Inflammatory macrophage (primary cell): ENCODE results near the gene FKBP7.
"Not testable (repeated sequence)": the region's sequence is repeated elsewhere in the genome, so short reads cannot be mapped to it uniquely, and the experiment has no call there.

ENCODE experiments used
- DNase-seq, 2 donors: peaks; one replicate each; pipeline ENCODE4 v3.0.0-alpha.2; 2020 to 2022
- total RNA-seq, 18 experiments: gene quantifications; one replicate each; lab custom pipeline; 2026; ENCODE audit warnings: mixed read lengths in 6 of 18, inconsistent platforms in 2 of 18; lab: John Stamatoyannopoulos, UW

FKBP7 gene, protein sequence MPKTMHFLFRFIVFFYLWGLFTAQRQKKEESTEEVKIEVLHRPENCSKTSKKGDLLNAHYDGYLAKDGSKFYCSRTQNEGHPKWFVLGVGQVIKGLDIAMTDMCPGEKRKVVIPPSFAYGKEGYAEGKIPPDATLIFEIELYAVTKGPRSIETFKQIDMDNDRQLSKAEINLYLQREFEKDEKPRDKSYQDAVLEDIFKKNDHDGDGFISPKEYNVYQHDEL
- total RNA-seq, result 0.65 to 3.6 (median 2.0) reads per million in 18 experiments

DNA sequence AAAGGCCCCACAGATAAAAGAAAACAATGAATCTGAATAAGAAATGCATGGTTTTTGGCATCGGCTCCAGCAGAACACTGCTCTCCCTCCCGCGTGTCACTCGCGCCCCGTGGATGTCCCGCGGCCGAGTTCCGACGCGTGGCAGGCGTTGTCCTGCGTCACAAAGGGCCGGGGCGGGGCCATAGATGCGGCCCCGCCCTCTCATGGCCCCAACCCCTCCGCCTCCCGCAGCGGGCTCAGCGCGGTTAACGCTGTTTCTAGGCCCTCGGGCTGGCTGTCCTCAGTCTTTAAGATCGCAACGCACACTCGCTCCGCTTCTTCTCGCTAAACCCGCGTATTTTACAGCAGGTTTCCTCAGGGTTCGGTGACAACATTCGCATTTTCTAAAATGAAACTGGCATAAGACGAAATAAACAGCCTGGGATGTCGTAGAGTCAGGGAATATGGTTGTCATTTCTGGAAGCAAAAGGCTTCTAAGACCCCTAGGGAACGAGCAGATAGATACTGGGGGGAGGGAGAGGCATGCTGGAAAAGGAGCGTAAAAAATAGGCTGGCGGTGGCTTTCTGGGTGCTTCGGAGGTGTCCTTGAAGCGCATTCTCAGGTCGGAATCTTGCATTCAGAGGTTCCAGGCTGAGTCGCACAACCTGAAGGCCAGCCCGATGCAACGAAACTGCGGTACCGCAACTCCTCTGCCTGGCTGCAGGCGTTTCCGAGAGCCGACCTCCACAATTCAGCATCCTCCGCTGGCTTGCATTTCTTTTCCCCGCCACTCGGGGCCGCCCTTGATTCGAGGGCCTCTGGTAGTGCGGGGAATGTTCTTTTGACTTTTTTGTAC is at the start of gene FKBP7:
Gene FKBP7 (minus strand): TSS at position 162 of the 836 bp plus-strand sequence. CDS start 101 bp downstream, at position 61.
- peak; percentile 79 to 88 for DNase-seq

DNA sequence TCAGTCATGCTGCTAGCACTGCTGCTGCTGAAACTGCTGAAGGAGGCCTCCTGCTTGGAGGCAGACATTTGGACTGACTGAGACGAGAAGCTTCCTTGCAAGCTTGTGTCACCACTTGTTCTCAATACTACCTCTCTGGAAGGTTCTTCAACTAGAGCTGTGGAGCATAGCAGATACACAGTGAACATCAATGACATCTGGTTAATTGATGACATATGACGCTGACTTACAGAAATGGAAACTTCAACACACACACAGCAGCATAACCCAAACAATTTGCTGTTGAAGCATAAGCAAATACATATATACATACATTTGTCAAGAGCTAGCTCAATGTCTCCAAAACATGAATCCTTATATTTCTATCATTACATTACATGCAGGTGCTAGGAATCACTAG is 49.2 kb upstream of the FKBP7 start:
- no peak for DNase-seq

DNA sequence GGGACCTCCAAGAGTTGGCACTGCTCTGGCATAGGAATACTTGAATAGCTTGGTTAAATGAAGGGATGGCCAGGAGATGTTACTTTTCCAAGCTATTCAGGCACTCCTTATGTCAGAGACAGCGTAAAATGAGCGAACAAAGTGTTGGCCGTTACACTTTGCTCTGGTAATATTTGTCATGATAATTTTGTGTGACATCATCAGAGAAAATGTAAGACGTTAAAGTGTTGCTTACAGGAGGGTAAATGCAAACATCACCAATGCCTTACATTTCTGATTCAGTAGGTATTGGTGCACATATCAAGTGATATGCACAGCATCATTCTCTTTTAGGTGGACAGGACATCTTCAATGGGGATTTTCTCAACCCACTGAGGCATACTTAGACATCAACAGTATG is 47.9 kb upstream of the FKBP7 start:
- DNase-seq, result no peak

DNA sequence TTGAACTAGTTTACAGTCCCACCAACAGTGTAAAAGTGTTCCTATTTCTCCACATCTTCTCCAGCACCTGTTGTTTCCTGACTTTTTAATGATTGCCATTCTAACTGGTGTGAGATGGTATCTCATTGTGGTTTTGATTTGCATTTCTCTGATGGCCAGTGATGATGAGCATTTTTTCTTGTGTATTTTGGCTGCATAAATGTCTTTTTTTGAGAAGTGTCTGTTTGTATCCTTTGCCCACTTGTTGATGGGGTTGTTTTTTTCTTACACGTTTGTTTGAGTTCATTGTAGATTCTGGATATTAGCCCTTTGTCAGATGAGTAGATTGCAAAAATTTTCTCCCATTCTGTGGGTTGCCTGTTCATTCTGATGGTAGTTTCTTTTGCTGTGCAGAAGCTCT is 47.1 kb upstream of the FKBP7 start:
- not testable (repeated sequence) for DNase-seq

DNA sequence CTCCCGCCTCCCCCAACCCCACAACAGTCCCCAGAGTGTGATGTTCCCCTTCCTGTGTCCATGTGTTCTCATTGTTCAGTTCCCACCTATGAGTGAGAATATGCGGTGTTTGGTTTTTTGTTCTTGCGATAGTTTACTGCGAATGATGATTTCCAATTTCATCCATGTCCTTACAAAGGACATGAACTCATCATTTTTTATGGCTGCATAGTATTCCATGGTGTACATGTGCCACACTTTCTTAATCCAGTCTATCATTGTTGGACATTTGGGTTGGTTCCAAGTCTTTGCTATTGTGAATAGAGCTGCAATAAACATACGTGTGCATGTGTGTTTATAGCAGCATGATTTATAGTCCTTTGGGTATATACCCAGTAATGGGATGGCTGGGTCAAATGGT is 46.6 kb upstream of the FKBP7 start:
- DNase-seq, result not testable (repeated sequence)

DNA sequence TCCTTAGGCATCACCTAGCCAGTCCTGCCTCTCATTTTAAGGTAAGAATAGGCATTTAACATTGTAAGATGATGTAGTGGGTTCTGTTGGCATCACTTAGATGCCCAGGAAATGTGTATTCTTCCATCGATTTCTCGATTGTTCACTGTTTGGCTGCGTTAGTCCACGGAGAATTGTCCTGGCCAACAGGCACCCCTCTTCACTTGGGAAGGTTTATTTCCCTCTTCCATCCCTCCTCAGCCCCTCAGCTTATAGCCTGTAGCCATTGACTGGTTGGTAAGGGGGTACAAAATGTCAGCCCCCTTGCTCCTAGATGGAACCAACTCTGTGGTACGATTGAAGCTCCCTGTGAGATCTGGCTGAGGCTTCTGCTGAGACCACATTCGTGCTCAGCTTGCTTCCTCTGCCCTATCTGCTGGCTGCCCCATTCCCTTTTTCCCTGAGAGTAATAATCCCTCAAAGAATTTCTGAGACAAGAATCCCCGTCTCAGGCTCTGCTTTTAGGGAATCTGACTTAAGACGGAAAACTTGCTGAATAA is 45.3 kb upstream of the FKBP7 start:
- DNase-seq, result no peak

DNA sequence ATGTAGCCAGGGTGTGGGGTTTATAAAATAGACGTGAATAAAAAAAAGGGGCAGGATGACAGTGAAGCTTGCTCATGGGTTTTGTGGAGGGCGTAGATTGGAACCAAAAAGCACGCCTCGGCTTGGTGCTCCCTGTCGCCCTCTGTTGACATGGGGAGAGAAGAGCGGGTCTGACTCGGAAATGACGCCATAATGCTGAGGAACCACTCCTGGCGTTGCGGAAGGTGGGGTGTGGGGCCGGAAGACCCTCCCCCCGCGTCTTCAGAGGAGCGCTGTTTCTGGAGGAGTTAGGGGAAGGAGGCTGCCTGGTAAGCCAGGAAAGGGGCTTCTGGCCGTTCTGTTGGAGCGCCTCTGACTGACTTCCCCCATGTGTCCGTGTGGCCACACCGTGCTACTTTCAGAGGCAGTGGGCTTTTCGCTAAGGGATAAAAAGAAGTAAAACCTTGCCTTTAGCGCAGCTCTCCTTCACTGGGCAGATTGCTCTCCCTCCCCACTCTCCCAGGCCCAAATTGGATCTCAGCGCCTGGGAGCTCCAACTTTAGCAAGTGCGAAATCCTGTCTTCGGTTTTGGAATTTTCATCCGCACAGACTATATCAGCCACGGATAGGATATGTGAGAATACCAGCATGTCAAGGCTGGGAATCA is 44.7 kb upstream of the FKBP7 start:
- DNase-seq, result peak; percentile 82 to 83

DNA sequence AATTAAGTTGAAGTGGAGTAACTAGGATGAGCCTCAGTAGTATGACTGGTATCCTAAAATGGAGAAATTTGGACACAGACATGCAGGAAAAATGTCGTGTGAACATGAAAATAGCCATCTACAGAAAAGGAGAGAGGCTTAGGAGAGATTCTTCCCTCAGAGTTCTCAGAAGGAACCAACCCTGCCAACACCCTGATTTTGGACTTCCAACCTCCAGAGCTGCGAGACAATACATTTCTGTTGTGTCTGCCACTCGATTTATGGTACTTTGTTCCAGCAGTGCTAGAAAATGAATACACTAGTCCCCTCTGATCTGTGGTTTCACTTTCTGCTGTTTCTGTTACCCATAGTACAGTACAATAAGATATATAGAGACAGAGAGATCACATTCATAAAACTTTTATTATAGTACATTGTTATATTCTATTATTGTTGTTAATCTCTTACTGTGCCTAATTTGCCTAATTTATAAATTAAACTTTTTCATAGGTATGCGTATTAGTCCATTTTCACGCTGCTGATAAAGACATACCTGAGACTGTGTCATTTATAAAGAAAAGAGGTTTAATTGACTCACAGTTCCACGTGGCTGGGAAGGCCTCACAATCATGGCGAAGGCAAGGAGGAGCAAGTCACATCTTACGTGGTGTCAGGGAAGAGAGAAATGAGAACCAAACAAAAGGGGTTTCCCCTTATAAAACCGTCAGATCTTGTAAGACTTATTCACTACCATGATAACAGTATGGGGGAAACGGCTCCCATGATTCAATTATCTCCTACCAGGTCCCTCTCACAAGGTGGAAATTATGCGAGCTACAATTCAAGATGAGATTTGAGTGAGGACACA is 43.1 kb upstream of the FKBP7 start:
- DNase-seq, result no peak

DNA sequence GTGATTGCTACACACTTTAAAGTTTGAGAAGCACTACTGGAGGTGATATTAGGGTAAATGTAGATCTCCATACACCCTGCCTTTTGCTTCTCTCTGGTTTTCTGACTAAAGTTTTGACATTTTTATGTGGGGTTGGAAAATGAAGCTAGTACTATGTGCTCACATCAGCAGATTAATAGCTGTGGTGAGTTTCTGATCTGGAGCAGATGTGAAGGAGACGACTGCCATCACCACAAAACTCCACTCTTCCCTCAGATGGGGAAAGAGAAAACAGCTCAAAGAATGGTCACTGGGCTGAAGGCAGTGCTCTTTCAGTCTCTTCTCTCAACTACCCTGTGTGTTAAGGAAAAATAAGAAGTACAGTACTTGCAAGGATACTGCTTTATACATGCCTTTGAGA is 39.1 kb upstream of the FKBP7 start:
- no peak for DNase-seq

DNA sequence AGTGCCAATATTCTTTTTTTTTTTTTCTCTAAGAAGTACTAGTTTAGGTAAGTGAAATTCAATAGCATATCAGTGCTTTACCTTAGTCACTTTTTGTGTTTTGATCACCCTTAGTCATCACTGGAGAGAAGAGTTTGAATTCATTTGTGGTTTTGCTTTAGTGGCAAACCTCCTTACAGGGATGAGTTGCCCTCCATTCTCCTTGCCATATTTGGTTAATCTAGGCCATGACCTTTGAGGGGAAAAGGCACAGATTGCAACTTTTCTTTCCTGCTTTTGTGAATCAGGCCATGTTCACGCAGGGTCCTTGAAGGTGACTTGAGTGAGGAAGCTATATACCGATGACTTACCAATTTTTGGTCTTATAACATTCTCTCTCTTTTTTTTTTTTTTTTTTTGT is 36.3 kb upstream of the FKBP7 start:
- no peak for DNase-seq

DNA sequence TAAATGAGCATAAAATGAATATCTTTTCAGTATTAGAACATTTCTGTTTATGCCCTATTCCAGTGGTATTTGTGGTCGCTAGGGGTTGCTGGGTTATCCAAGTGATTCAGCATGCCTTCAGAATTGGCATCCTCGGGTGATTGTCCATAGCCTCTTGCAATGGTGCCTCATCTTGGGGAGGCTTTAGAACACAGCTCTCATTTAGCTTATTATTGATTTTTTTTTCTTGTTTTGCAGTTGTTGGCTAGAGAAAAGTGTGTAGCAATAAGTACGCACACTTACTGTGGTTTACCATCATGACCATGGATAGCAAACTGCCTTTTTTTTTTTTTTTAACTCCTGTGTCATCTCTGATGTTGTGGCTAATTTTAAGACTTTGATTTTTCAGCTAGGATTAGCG is 35.5 kb upstream of the FKBP7 start:
- DNase-seq, result no peak

DNA sequence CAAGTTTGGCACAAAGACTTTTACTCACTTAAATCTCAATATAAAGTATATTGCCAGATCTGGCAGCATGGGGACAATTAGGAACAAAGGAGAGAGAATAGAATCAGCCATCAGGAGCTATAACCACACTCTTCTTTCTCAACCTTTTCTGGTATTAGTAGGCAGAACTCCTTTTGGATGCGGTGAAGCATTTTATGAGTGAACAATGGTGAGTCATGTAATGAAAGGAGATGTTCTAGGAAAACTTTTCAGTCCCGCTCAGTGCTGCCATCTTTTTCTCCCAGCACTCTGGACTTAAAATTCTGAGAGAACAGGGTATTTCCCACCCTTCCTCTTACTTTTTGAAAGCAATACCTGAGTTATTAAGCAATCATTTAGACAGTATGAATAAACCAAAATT is 34.1 kb upstream of the FKBP7 start:
- DNase-seq, result no peak

DNA sequence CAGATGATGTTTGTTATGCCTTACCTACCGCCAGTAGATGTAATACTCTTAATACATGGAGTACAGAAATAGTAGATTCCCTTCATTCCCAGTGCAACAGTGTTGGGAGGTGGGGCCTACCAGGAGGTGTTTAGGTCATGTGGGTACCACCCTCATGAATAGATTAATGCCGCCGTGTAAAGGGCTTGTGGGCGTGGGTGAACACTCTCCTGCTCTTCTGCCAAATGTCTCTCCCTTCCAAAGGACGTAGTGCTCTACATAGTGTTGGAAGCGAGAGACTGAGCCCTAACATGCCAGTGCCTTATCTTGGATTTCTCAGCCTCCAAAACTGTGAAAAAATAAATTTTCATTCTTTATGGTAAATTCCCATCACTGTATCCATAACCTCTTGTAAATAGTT is 32.0 kb upstream of the FKBP7 start:
- DNase-seq, result no peak

DNA sequence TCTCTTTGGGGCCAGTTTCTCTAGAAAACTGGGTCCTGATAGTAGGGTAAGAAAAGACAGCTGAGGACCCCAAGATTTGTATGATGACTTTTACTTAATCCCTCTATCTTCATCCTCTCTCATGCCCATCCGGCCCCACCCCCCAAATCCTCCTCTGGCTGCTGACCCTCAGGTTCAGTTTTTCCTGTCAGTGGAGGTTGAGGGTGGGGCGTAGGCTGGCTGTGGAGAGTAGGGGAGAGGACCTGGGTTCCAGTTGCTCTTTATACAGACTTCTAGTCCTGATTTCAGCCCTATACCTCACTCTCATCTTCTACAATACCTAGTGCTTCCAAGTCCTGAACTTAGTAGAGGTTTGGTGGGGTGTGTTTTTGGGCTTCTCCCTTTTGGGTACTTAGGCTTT is 30.2 kb upstream of the FKBP7 start:
- no peak for DNase-seq

DNA sequence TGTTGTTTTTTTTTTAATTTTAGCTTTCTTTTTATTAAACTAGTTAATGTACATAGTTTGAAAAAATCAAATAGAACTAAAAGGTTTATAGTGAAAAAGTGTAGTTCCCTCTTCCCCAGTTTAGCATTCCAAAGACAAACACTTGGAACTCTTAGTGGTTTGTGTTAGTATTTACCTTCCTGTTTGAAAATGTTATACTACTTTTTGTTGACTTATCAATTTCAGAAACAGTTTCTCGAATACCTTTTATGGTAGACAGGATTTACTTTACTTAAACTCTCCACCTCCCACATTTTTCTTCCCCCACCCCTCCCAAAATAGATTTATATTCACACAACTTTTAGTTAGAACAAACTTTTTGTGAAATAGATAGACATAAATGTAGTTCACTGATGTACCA is 28.5 kb upstream of the FKBP7 start:
- no peak for DNase-seq

DNA sequence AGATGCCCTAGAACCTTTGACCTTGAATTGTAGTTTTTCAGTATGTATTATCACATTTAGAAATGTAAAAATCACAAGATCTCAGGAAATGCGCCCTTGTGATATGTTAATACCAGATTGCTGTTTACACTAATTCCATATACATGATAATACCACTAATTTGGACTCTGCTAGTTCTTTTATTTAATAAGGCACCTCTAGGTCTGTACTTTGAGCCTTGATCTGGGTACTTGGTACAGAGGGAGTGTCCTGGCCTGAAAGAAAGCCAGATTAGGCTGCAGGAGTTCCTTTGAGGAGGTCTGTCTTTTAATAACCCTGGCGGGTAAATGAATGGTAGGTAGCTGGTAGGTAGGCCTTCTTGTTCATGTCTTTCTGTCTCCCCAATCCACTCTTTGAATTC is 28.1 kb upstream of the FKBP7 start:
- no peak for DNase-seq

DNA sequence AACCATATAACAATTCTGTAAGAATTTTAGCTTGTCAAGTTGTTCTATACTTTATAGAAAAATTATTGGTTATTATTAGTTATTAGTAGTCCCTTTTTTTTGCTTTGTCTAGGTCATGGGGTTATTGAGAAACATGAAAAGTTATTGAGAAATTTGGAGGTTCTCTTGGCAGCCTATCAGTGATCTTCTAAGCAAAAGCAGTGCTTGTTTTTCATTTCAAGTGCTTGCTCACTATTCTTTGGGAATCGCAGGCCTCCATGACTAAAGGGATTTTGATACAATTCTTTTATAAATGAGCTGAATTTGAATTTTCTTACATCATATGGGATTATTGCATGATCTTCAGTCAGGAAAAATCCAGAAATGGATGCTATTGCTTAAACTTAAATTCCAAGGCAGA is 27.7 kb upstream of the FKBP7 start:
- DNase-seq, result peak in 1 of 2 donors; percentile 31

DNA sequence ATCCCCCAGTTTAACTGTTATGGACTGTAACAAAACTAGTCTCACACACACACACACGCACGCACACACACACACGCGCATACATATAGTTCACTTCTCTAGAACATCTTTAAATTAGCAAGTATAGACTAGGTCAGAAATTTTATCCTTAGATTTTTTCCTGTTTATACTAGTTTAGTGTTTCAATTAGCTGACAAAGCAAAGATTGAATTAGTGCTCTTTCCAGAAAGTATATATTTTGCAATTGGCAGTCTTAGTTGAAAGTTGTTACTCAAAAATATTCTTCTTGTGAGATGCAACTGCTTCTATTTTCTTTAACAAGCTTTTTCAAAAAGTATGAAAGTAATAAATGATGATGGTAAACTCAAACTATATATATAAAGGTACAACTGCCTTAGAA is 24.4 kb upstream of the FKBP7 start:
- DNase-seq, result no peak

DNA sequence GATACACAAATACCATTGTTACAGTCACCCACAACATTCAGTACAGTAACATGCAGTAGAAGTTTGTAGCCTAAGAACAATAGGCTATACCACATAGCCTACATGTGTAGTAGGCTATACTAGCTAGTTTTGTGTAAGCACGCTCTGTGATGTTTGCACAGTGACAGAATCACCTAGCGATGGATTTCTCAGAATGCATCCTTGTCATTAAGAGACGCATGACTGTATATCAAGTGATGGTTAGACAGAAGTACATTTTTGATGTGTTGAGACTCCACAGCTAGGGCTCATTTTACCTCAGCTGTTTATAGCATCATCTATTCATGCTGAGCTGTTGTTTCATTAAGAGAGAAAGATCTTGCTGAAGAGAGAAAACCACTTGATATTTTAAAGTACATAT is 21.2 kb upstream of the FKBP7 start:
- no peak for DNase-seq

DNA sequence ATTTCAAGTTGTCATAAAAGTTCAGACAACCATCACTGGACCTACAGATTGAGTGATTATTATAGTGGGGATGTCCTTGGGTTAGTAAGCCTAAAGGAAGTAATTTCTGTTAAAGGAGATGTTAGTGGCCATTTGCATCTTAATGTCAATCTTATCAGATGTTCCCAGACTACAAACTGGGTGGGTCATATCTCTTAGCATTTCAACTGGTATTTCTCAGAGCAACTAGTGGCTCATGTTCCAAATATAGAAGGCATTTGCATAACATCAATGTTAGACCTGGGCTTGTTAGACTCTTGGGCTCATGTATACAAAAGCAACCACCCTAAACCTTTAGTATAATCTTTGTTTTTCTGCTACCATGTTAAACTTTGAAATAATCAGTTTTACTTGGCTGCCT is 19.7 kb upstream of the FKBP7 start:
- DNase-seq, result no peak

DNA sequence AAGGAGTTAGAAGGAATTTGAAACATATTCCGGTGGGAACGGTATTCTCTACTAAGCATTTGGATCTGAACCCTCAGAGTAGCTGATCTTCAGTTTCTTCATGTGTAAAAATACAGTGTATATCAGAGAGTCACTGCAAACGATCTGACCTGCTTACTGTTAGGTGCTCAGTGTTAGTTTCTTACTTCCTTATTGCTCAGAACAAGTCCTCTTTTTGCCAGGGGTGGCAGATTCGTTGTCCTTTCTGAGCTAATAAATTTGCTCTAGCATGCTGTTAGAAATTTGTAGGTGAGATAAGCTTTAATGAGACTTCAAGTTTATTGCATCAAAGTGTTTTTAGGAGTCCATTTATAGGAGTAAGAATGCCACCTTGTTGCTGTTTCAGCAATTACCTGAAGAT is 17.6 kb upstream of the FKBP7 start:
- no peak for DNase-seq

DNA sequence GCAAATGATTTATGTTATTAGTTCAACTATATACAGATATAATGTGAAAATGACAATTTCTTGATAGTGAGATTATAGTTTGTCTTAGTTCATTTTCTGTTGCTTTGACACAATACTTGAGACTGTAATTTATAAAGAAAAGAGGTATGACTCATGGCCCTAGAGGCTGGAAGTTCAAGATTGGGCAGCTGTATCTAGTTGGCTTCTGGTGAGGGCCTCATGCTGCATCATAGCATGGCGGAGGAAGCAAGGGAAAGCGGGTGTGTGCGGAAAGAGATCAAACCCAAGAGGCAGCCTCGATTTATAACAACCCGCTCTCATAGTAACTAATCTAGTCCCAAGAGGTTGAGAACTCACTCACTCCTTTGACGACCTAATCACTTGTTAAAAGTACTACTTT is 13.2 kb upstream of the FKBP7 start:
- DNase-seq, result no peak

DNA sequence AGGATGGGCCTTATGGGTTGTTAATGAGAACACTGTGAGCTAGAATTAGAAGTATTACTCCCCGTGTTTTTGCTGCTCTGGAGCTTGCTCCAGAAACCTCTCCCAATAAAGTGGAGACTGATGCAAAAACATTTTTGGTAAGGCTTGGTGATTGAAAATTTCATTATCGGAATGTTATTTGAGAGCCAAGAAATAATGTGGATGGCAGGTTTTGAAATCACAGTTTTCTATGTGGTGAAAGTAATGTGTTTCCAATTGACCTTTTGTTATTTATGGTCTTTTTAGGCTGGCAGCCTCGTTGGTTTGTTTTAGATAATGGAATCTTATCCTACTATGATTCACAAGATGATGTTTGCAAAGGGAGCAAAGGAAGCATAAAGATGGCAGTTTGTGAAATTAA is 7.0 kb upstream of the FKBP7 start:
- DNase-seq, result no peak
